HFFc6 (cell line): ENCODE measurements around the gene ADPRM. TPM values are rescaled to one million over a fixed set of nuclear protein-coding genes. Genes with fewer than 3 reads are reported as not detected.

Experiments
- DNase-seq: peaks from one replicate; pipeline ENCODE4 v3.0.0-alpha.2; 2018
- H3K27ac Mint-ChIP-seq: 2 replicates; pipeline ENCODE4 v1.8.0; 2020; ENCODE audit warnings: mild to moderate bottlenecking, mixed read lengths
- H3K27me3 Mint-ChIP-seq: 2 replicates; pipeline ENCODE4 v1.8.0; 2021; ENCODE audit warnings: mild to moderate bottlenecking, moderate library complexity, mixed read lengths; ENCODE audit not compliant: insufficient read depth
- H3K36me3 Mint-ChIP-seq: 2 replicates; pipeline ENCODE4 v1.8.0; 2021; ENCODE audit warnings: low read depth, mixed read lengths
- H3K4me1 Mint-ChIP-seq: 2 replicates; pipeline ENCODE4 v1.8.0; 2020; ENCODE audit warnings: low read depth, mixed read lengths
- H3K4me3 Mint-ChIP-seq: 2 replicates; pipeline ENCODE4 v1.8.0; 2020; ENCODE audit warnings: mild to moderate bottlenecking, moderate library complexity, mixed read lengths
- H3K9me3 Mint-ChIP-seq: 2 replicates; pipeline ENCODE4 v1.8.0; 2020; ENCODE audit warnings: mild to moderate bottlenecking, mixed read lengths
- CTCF ChIP-seq: fragments of 200-600 bp; sonication (generic); IDR thresholded peaks from 2 replicates; pipeline ENCODE4 v1.5.0; 2021; ENCODE audit warnings: antibody characterized with exemption, mild to moderate bottlenecking
- total RNA-seq, 6 experiments: library from RNA; stranded (reverse); fragmentation: NEBNext Ultra II Directional; extraction: Animal tissue kit (Norgen Biotek cat#: 25700); gene quantifications; 2 replicates in 1 of 6; 3 replicates in 5 of 6; pipeline ENCODE4 v1.2.3, GENCODE V29; 2021

Gene ADPRM
- total RNA-seq, 6 experiments from 2014 or later, result 5.9 to 10.9 (median 7.1) TPM

GRCh38 chr17:10754861-10755591 lies 57.6 kb downstream of the ADPRM start:
- Mint-ChIP-seq H3K27ac (no peak overlapping the region), H3K36me3 (no peaks in the 10 kb centered on the region), H3K4me1 (no peaks in the 10 kb centered on the region), H3K27me3 (peaks cover 12% of the 10 kb centered on the region; the same call in 1 of the 2 replicates), H3K4me3 (no peak overlapping the region), H3K9me3 (no peaks in the 10 kb centered on the region)
- no peak for TF ChIP-seq CTCF
- DNase-seq, result no peak

- DNase-seq, result no peak
- Mint-ChIP-seq H3K4me3 (no peak overlapping the region), H3K9me3 (no peaks in the 10 kb centered on the region), H3K27ac (no peak overlapping the region), H3K4me1 (no peaks in the 10 kb centered on the region), H3K27me3 (peaks cover 9% of the 10 kb centered on the region; the same call in 1 of the 2 replicates), H3K36me3 (no peaks in the 10 kb centered on the region)
- no peak for TF ChIP-seq CTCF
These were observed 58.3 kb downstream of the ADPRM start for GRCh38 chr17:10755592-10756127.

- H3K4me1 Mint-ChIP-seq, result no peaks in the 10 kb centered on the region
- TF ChIP-seq CTCF, result no peak
- H3K27me3 Mint-ChIP-seq, result peaks cover 9% of the 10 kb centered on the region; the same call in 1 of the 2 replicates
- H3K36me3 Mint-ChIP-seq, result no peaks in the 10 kb centered on the region
- no peak for DNase-seq
- no peaks in the 10 kb centered on the region for H3K9me3 Mint-ChIP-seq
- H3K4me3 Mint-ChIP-seq, result no peak overlapping the region
- no peak overlapping the region for H3K27ac Mint-ChIP-seq
These were observed 58.8 kb downstream of the ADPRM start for GRCh38 chr17:10756185-10756584.

GRCh38 chr17:10756619-10757018 lies 59.2 kb downstream of the ADPRM start:
- Mint-ChIP-seq H3K27ac (no peak overlapping the region), H3K36me3 (no peaks in the 10 kb centered on the region), H3K27me3 (peaks cover 9% of the 10 kb centered on the region; the same call in 1 of the 2 replicates), H3K4me3 (no peak overlapping the region), H3K4me1 (no peaks in the 10 kb centered on the region), H3K9me3 (no peaks in the 10 kb centered on the region)
- no peak for DNase-seq
- no peak for TF ChIP-seq CTCF

- Mint-ChIP-seq H3K27ac (no peak overlapping the region), H3K36me3 (no peaks in the 10 kb centered on the region), H3K4me3 (no peak overlapping the region), H3K4me1 (no peaks in the 10 kb centered on the region), H3K27me3 (peaks cover 9% of the 10 kb centered on the region; the same call in 1 of the 2 replicates), H3K9me3 (no peaks in the 10 kb centered on the region)
- TF ChIP-seq CTCF, result no peak
- no peak for DNase-seq
These were observed 59.7 kb downstream of the ADPRM start for GRCh38 chr17:10757067-10757466.
